GM23338 (cell line): ENCODE results near the gene CDK1. TPM values are rescaled to one million over a fixed set of nuclear protein-coding genes. Genes with fewer than 3 reads are reported as not detected.
"Not testable (repeated sequence)": the region's sequence is repeated elsewhere in the genome, so short reads cannot be mapped to it uniquely, and the experiment has no call there.

Experiments
- ATAC-seq: fragments of 200-7000 bp; cut with Tn5 transposase; 3 replicates; pipeline ENCODE4 v1.9.1; 2020
- DNase-seq: peaks from one replicate; pipeline ENCODE4 v3.0.0-alpha.2; 2015; ENCODE audit warnings: low spot score
- H2AFZ ChIP-seq: fragments of 200-600 bp; sonication (generic); 2 replicates; pipeline ENCODE4 v1.8.0; 2016; ENCODE audit warnings: antibody characterized with exemption, mild to moderate bottlenecking, moderate library complexity
- H3F3A ChIP-seq: fragments of 200-600 bp; sonication (generic); replicated peaks from 2 replicates; pipeline ENCODE4 v1.8.0; 2017; ENCODE audit warnings: antibody characterized with exemption, mixed run types, low read depth
- H3K27ac ChIP-seq: fragments of 200-600 bp; sonication (generic); 2 replicates; pipeline ENCODE4 v1.6.1; 2016; ENCODE audit warnings: low read depth
- H3K27me3 ChIP-seq: fragments of 200-600 bp; sonication (generic); 2 replicates; pipeline ENCODE4 v1.8.0; 2016; ENCODE audit warnings: mild to moderate bottlenecking, mixed run types, moderate library complexity; ENCODE audit not compliant: insufficient read depth
- H3K36me3 ChIP-seq: fragments of 200-600 bp; sonication (generic); 2 replicates; pipeline ENCODE4 v1.8.0; 2016; ENCODE audit warnings: mild to moderate bottlenecking; ENCODE audit not compliant: insufficient read depth
- H3K4me1 ChIP-seq: fragments of 200-600 bp; sonication (generic); 2 replicates; pipeline ENCODE4 v1.8.0; 2016; ENCODE audit warnings: mild to moderate bottlenecking, moderate library complexity; ENCODE audit not compliant: insufficient read depth
- H3K4me2 ChIP-seq: fragments of 200-600 bp; sonication (generic); 2 replicates; pipeline ENCODE4 v1.7.1; 2017; ENCODE audit warnings: mixed run types
- H3K4me3 ChIP-seq: fragments of 200-600 bp; sonication (generic); 2 replicates; pipeline ENCODE4 v1.6.1; 2016; ENCODE audit warnings: mixed run types
- H3K79me2 ChIP-seq: fragments of 200-600 bp; sonication (generic); replicated peaks from 2 replicates; pipeline ENCODE4 v1.8.0; 2017; ENCODE audit warnings: mild to moderate bottlenecking; ENCODE audit not compliant: insufficient read depth
- H3K9me2 ChIP-seq: fragments of 200-600 bp; sonication (generic); 2 replicates; pipeline ENCODE4 v1.8.0; 2017; ENCODE audit not compliant: insufficient read depth
- H4K20me1 ChIP-seq: fragments of 200-600 bp; sonication (generic); replicated peaks from 2 replicates; pipeline ENCODE4 v1.8.0; 2017; ENCODE audit warnings: mild to moderate bottlenecking; ENCODE audit not compliant: insufficient read depth
- H3K27ac Mint-ChIP-seq: 2 replicates; pipeline ENCODE4 v1.8.0; 2020; ENCODE audit warnings: inconsistent platforms, mild to moderate bottlenecking, moderate library complexity, mixed read lengths
- H3K27me3 Mint-ChIP-seq: 3 replicates; pipeline ENCODE4 v1.8.0; 2022; ENCODE audit warnings: low read depth, mild to moderate bottlenecking, moderate library complexity, mixed read lengths, inconsistent platforms; ENCODE audit not compliant: insufficient read depth, poor library complexity
- H3K36me3 Mint-ChIP-seq: 3 replicates; pipeline ENCODE4 v1.8.0; 2021; ENCODE audit warnings: low read depth, mild to moderate bottlenecking, inconsistent platforms, moderate library complexity, mixed read lengths
- H3K4me1 Mint-ChIP-seq: 3 replicates; pipeline ENCODE4 v1.8.0; 2020; ENCODE audit warnings: mild to moderate bottlenecking, inconsistent platforms, mixed read lengths
- H3K4me3 Mint-ChIP-seq: 3 replicates; pipeline ENCODE4 v1.8.0; 2021; ENCODE audit warnings: moderate library complexity, mild to moderate bottlenecking, inconsistent platforms, mixed read lengths
- H3K9me3 Mint-ChIP-seq: 3 replicates; pipeline ENCODE4 v1.8.0; 2020; ENCODE audit warnings: moderate library complexity, mild to moderate bottlenecking, inconsistent platforms, mixed read lengths
- CREB1 ChIP-seq: fragments of 250-450 bp; sonication (Bioruptor Pico); IDR thresholded peaks from 2 replicates; pipeline ENCODE4 v1.5.0; 2020; ENCODE audit warnings: low read depth, mild to moderate bottlenecking, moderate library complexity
- ETS1 ChIP-seq: IDR thresholded peaks from 2 replicates; pipeline ENCODE4 v1.6.1; 2016; ENCODE audit warnings: antibody characterized with exemption
- EZH2 ChIP-seq: fragments of 200-600 bp; sonication (generic); IDR thresholded peaks from one replicate; pipeline ENCODE4 v1.8.0; 2017; ENCODE audit warnings: antibody characterized with exemption, mild to moderate bottlenecking, low read depth; ENCODE audit not compliant: unreplicated experiment
- EZH2phosphoT487 ChIP-seq: fragments of 200-600 bp; sonication (generic); IDR thresholded peaks from one replicate; pipeline ENCODE4 v1.8.1; 2018; ENCODE audit warnings: antibody characterized with exemption; ENCODE audit not compliant: unreplicated experiment
- JUNB ChIP-seq: IDR thresholded peaks from one replicate; pipeline ENCODE4 v1.6.1; 2016; ENCODE audit warnings: antibody characterized with exemption; ENCODE audit not compliant: unreplicated experiment
- NANOG ChIP-seq: IDR thresholded peaks from 2 replicates; pipeline ENCODE4 v1.6.1; 2016; ENCODE audit warnings: antibody characterized with exemption, borderline replicate concordance
- STAT1 ChIP-seq: IDR thresholded peaks from one replicate; pipeline ENCODE4 v1.6.1; 2016; ENCODE audit warnings: antibody characterized with exemption; ENCODE audit not compliant: unreplicated experiment
- ZNF114 ChIP-seq: fragments of 250-450 bp; sonication (Bioruptor Pico); IDR thresholded peaks from 2 replicates; pipeline ENCODE4 v1.5.0; 2020; ENCODE audit warnings: mild to moderate bottlenecking, moderate library complexity
- ZNF331 ChIP-seq: fragments of 250-450 bp; sonication (Bioruptor Pico); IDR thresholded peaks from 2 replicates; pipeline ENCODE4 v1.5.0; 2020; ENCODE audit warnings: low read depth, mild to moderate bottlenecking, moderate library complexity
- ZNF462 ChIP-seq: fragments of 250-450 bp; sonication (Bioruptor Pico); IDR thresholded peaks from 2 replicates; pipeline ENCODE4 v1.5.0; 2020; ENCODE audit warnings: mild to moderate bottlenecking, moderate library complexity
- polyA plus RNA-seq: library from polyadenylated mRNA; unstranded; fragments of >200 nt; fragmentation: Nextera tagmentation; extraction: Ambion mirVana; gene quantifications from 2 replicates; pipeline ENCODE4 v1.2.1, GENCODE V29; 2016
- total RNA-seq: library from RNA; depleted of rRNA; stranded (reverse); fragments of >200 nt; shearing (Covaris generic); gene quantifications from 2 replicates; pipeline ENCODE4 v1.2.3, GENCODE V29; 2014
- TF ChIP-seq, protein P1 (sequence below): IDR thresholded peaks from one replicate; pipeline ENCODE4 v1.6.1; 2018; ENCODE audit warnings: antibody characterized with exemption; ENCODE audit not compliant: unreplicated experiment

CDK1 gene
- total and polyA plus RNA-seq, 2 experiments from 2014 or later: 165 to 166 TPM

DNA sequence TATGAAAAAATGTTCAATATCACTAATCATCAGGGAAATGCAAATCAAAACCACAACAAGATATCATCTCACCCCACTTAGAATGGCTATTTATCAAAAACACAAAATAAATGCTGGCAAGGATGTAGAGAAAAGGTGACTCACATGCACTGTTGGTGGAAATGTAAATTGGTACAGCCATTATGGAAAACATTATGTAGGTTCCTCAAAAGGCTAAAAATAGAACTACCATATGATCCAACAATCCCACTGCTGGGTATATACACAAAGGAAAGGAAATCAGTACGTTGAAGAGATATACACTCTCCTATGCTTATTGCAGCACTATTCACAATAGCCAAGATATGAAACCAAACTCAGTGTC is 50.2 kb downstream of the CDK1 start:
- peak overlapping the region; percentile 40 for H2AFZ ChIP-seq
- peaks cover 10% of the 10 kb centered on the region for H3K4me1 Mint-ChIP-seq
- no peaks in the 10 kb centered on the region for H3K9me3 Mint-ChIP-seq
- no peak overlapping the region for H3K27ac Mint-ChIP-seq
- H4K20me1 ChIP-seq: no peaks in the 10 kb centered on the region
- no peaks in the 10 kb centered on the region for H3F3A ChIP-seq
- H3K36me3 Mint-ChIP-seq: no peaks in the 10 kb centered on the region
- no peaks in the 10 kb centered on the region for H3K79me2 ChIP-seq
- H3K27me3 Mint-ChIP-seq: no peaks in the 10 kb centered on the region
- H3K27me3 ChIP-seq: no peaks in the 10 kb centered on the region
- 0 out of 2 replicates have a peak overlapping the region, but pooled peaks have one; percentile 12 for H3K4me2 ChIP-seq
- H3K4me1 ChIP-seq: peaks cover 6% of the 10 kb centered on the region; the same call in 1 of the 2 replicates
- no peak overlapping the region for H3K4me3 Mint-ChIP-seq
- no peak overlapping the region for H3K4me3 ChIP-seq
- peaks cover 4% of the 10 kb centered on the region; the same call in 1 of the 2 replicates for H3K9me2 ChIP-seq
- H3K27ac ChIP-seq: no peak overlapping the region
- ATAC-seq (no peak), DNase-seq (no peak)
- no peaks in the 10 kb centered on the region for H3K36me3 ChIP-seq
- TF ChIP-seq, protein P1, sequence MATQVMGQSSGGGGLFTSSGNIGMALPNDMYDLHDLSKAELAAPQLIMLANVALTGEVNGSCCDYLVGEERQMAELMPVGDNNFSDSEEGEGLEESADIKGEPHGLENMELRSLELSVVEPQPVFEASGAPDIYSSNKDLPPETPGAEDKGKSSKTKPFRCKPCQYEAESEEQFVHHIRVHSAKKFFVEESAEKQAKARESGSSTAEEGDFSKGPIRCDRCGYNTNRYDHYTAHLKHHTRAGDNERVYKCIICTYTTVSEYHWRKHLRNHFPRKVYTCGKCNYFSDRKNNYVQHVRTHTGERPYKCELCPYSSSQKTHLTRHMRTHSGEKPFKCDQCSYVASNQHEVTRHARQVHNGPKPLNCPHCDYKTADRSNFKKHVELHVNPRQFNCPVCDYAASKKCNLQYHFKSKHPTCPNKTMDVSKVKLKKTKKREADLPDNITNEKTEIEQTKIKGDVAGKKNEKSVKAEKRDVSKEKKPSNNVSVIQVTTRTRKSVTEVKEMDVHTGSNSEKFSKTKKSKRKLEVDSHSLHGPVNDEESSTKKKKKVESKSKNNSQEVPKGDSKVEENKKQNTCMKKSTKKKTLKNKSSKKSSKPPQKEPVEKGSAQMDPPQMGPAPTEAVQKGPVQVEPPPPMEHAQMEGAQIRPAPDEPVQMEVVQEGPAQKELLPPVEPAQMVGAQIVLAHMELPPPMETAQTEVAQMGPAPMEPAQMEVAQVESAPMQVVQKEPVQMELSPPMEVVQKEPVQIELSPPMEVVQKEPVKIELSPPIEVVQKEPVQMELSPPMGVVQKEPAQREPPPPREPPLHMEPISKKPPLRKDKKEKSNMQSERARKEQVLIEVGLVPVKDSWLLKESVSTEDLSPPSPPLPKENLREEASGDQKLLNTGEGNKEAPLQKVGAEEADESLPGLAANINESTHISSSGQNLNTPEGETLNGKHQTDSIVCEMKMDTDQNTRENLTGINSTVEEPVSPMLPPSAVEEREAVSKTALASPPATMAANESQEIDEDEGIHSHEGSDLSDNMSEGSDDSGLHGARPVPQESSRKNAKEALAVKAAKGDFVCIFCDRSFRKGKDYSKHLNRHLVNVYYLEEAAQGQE: no peak
- TF ChIP-seq EZH2 (no peak), STAT1 (no peak), JUNB (no peak), ZNF331 (CRISPR knock-in tag) (no peak), ETS1 (no peak), EZH2phosphoT487 (no peak), ZNF114 (no peak), CREB1 (CRISPR knock-in tag) (no peak), ZNF462 (CRISPR knock-in tag) (no peak), NANOG (no peak)

- H3K27me3 Mint-ChIP-seq, H3K4me1 Mint-ChIP-seq, H2AFZ ChIP-seq, H4K20me1 ChIP-seq, H3K9me3 Mint-ChIP-seq, H3K9me2 ChIP-seq, H3K4me3 ChIP-seq, H3K27ac ChIP-seq, H3K27me3 ChIP-seq, H3K79me2 ChIP-seq, H3K27ac Mint-ChIP-seq, H3K4me3 Mint-ChIP-seq, H3K36me3 Mint-ChIP-seq, H3K4me2 ChIP-seq, ATAC-seq, H3K36me3 ChIP-seq, H3K4me1 ChIP-seq, H3F3A ChIP-seq, DNase-seq: not testable (repeated sequence)
Observed at GRCh38 chr10:60832136-60832535, 53.9 kb downstream of the CDK1 start.
